ENCODE results near the gene TMEM108. TPM values are rescaled to one million over a fixed set of nuclear protein-coding genes. Genes with fewer than 3 reads are reported as not detected.

The TMEM108 gene
- total RNA-seq, 4 donors from 2014 or later = 0.54 to 2.9 (median 1.4) TPM

GRCh38 chr3:133169331-133170068 lies 131.3 kb downstream of the TMEM108 start:
- TF ChIP-seq CTCF (IDR thresholded peaks at IDR 0.05) (no peak), POLR2A (IDR thresholded peaks at IDR 0.05) (no peak)
- no peak overlapping the region for H3K4me3 ChIP-seq (ENCODE audit: low read depth, poor library complexity, severe bottlenecking)
- intact Hi-C loops (cut with DNase I; ENCODE audit: low total_unique reads) = no loop called here
- 87 to 88% methylated on average over 6 of the region's 6 CpGs for WGBS, 2 donors
- no peak for DNase-seq (ENCODE audit: low spot score in 2 of 2)

GRCh38 chr3:133171831-133172230 lies 133.6 kb downstream of the TMEM108 start:
- 73 to 75% methylated on average over 2 of the region's 2 CpGs for WGBS, 2 donors
- no peak for DNase-seq (ENCODE audit: low spot score in 2 of 2)
- no peak overlapping the region for H3K4me3 ChIP-seq (ENCODE audit: low read depth, poor library complexity, severe bottlenecking)
- intact Hi-C loops (cut with DNase I; ENCODE audit: low total_unique reads) = no loop called here
- TF ChIP-seq CTCF (IDR thresholded peaks at IDR 0.05) = no peak
- TF ChIP-seq POLR2A (IDR thresholded peaks at IDR 0.05) = no peak

- intact Hi-C loops (cut with DNase I; ENCODE audit: low total_unique reads) = no loop called here
- DNase-seq (ENCODE audit: low spot score in 2 of 2) = no peak
- no peak overlapping the region for H3K4me3 ChIP-seq (ENCODE audit: low read depth, poor library complexity, severe bottlenecking)
- 85 to 86% methylated on average over 2 of the region's 2 CpGs for WGBS, 2 donors
- TF ChIP-seq CTCF (IDR thresholded peaks at IDR 0.05) = no peak
- TF ChIP-seq POLR2A (IDR thresholded peaks at IDR 0.05) = no peak
These were observed 143.4 kb downstream of the TMEM108 start for GRCh38 chr3:133181392-133182150.

GRCh38 chr3:133187870-133188379 lies 149.7 kb downstream of the TMEM108 start:
- intact Hi-C loops (cut with DNase I; ENCODE audit: low total_unique reads) = no loop called here
- H3K4me3 ChIP-seq (ENCODE audit: low read depth, poor library complexity, severe bottlenecking) = no peak overlapping the region
- DNase-seq (ENCODE audit: low spot score in 2 of 2) = no peak
- 76 to 78% methylated on average over 4 of the region's 4 CpGs for WGBS, 2 donors
- TF ChIP-seq CTCF (IDR thresholded peaks at IDR 0.05) (no peak), POLR2A (IDR thresholded peaks at IDR 0.05) (no peak)

GRCh38 chr3:133188996-133189395 lies 150.8 kb downstream of the TMEM108 start:
- no peak for TF ChIP-seq CTCF (IDR thresholded peaks at IDR 0.05)
- TF ChIP-seq POLR2A (IDR thresholded peaks at IDR 0.05) = no peak
- WGBS, 2 donors = 90% methylated on average over 1 of the region's 1 CpG
- intact Hi-C loops (cut with DNase I; ENCODE audit: low total_unique reads) = no loop called here
- H3K4me3 ChIP-seq (ENCODE audit: low read depth, poor library complexity, severe bottlenecking) = no peak overlapping the region
- no peak for DNase-seq (ENCODE audit: low spot score in 2 of 2)

All from lower leg skin (tissue), 4 donors.